ENCODE measurements around the gene CDC34.

Gene CDC34

DNA sequence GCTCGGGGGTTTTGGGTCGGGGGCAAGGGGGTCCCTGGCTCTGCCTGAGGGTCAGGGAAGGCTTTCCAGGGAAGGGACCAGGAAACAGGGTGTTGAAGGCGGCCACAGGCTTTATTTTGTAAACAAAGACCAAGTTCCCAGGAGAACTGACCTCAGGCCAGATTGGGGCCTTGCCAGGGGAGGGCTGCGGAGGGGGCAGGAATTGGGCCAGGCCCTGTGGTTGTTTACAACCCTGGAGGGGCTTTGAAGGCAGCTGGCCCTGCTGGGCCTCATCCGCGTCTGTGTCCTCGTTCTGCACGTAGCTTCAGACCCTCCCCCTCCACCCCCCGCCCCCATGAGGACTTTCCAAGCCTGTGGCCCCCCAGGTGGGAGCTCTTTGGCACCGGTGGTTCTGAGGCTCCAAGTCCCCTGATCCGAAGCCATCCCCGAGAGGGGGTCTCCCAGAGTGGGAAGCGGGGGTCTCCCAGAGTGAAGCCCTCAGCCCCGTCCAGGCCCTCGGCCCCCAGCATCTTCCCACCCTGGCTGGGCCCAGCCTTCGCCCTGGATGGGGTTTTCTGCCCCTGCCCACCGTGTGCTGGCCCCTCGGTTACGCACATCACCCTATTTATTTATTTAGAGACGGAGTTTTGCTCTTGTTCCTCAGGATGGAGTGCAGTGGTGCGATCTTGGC is 27.3 kb downstream of the CDC34 start:
- no peaks in the 10 kb centered on the region for H3F3A ChIP-seq (ENCODE audit: control insufficient read depth, insufficient read depth)
- no peaks in the 10 kb centered on the region for H3K9me2 ChIP-seq (replicated peaks; ENCODE audit: control insufficient read depth, low read length)
- H3K4me3 ChIP-seq (ENCODE audit: low read length): no peak overlapping the region
- TF ChIP-seq, protein P1, sequence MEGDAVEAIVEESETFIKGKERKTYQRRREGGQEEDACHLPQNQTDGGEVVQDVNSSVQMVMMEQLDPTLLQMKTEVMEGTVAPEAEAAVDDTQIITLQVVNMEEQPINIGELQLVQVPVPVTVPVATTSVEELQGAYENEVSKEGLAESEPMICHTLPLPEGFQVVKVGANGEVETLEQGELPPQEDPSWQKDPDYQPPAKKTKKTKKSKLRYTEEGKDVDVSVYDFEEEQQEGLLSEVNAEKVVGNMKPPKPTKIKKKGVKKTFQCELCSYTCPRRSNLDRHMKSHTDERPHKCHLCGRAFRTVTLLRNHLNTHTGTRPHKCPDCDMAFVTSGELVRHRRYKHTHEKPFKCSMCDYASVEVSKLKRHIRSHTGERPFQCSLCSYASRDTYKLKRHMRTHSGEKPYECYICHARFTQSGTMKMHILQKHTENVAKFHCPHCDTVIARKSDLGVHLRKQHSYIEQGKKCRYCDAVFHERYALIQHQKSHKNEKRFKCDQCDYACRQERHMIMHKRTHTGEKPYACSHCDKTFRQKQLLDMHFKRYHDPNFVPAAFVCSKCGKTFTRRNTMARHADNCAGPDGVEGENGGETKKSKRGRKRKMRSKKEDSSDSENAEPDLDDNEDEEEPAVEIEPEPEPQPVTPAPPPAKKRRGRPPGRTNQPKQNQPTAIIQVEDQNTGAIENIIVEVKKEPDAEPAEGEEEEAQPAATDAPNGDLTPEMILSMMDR (IDR thresholded peaks at IDR 0.05; ENCODE audit: low read depth, low read length, poor library complexity, severe bottlenecking): no peak
- TF ChIP-seq EZH2phosphoT487 (IDR thresholded peaks at IDR 0.05; ENCODE audit: borderline replicate concordance, low read length): no peak
- H3K4me1 ChIP-seq (ENCODE audit: control insufficient read depth, low read length): no peaks in the 10 kb centered on the region
- no peaks in the 10 kb centered on the region for H3K9me3 ChIP-seq (ENCODE audit: control insufficient read depth, insufficient read depth, low read length)
- H4K20me1 ChIP-seq (ENCODE audit: control insufficient read depth, insufficient read depth, low read depth, low read length): no peaks in the 10 kb centered on the region
- no peak overlapping the region for H3K27ac ChIP-seq (ENCODE audit: low read depth, low read length)
- no peaks in the 10 kb centered on the region for H3K27me3 ChIP-seq (ENCODE audit: control insufficient read depth, low read length)
- H3K36me3 ChIP-seq (ENCODE audit: control insufficient read depth, low read length): no peaks in the 10 kb centered on the region
- no peak overlapping the region for H3K4me2 ChIP-seq (ENCODE audit: low read length)
- no peaks in the 10 kb centered on the region for H3K79me2 ChIP-seq (ENCODE audit: control insufficient read depth, low read length)

DNA sequence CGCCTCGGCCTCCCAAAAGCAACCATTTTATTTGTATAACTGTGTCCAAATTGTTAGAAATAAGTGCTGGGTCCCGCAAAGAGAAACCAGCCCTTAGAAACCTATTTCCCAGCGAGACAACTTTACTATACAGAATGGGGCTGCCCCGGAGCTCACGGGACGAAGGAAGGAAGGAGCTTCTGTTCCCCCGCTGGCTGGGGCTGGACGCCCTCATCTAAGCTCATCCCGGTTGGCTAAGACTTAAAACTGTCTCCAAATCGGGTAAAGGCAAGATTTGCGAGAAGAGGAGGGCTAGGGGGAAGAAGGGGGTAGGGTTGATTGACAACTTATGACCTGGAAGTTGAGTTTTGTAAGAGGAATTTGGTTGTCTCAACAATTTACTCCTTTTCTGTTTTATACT is 28.6 kb downstream of the CDC34 start:
- Histone ChIP-seq H3K9me2 (replicated peaks; ENCODE audit: control insufficient read depth, low read length) (no peaks in the 10 kb centered on the region), H3K4me2 (ENCODE audit: low read length) (no peak overlapping the region), H3K27ac (ENCODE audit: low read depth, low read length) (no peak overlapping the region), H3K36me3 (ENCODE audit: control insufficient read depth, low read length) (no peaks in the 10 kb centered on the region), H3K4me1 (ENCODE audit: control insufficient read depth, low read length) (no peaks in the 10 kb centered on the region), H3K27me3 (ENCODE audit: control insufficient read depth, low read length) (no peaks in the 10 kb centered on the region), H3K79me2 (ENCODE audit: control insufficient read depth, low read length) (no peaks in the 10 kb centered on the region), H3F3A (ENCODE audit: control insufficient read depth, insufficient read depth) (no peaks in the 10 kb centered on the region), H3K4me3 (ENCODE audit: low read length) (no peak overlapping the region), H3K9me3 (ENCODE audit: control insufficient read depth, insufficient read depth, low read length) (no peaks in the 10 kb centered on the region), H4K20me1 (ENCODE audit: control insufficient read depth, insufficient read depth, low read depth, low read length) (no peaks in the 10 kb centered on the region)
- TF ChIP-seq EZH2phosphoT487 (IDR thresholded peaks at IDR 0.05; ENCODE audit: borderline replicate concordance, low read length): no peak
- TF ChIP-seq, protein P1 (IDR thresholded peaks at IDR 0.05; ENCODE audit: low read depth, low read length, poor library complexity, severe bottlenecking): no peak

DNA sequence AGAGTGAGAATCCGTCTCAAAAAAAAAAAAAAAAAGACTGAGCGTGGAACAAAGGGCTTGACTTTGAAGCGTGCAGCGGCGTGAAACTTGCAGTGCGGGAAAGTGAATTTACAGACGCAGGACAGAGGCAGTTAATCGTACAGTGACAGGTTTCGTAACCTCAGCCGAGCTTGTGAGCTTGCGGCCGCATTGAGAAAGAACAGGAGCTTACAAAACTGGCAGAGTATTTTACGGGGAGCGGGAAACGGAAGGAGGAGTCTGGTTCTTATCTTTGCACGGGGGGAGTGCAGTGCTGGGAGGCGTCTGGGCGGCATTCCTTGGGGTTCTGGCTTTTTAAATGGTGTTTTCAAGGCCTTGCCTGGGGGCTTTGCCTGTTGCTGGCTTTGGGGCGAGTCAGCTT is 34.8 kb downstream of the CDC34 start:
- Histone ChIP-seq H3K4me3 (ENCODE audit: low read length) (no peak overlapping the region), H4K20me1 (ENCODE audit: control insufficient read depth, insufficient read depth, low read depth, low read length) (no peaks in the 10 kb centered on the region), H3K79me2 (ENCODE audit: control insufficient read depth, low read length) (peaks cover 8% of the 10 kb centered on the region), H3K27me3 (ENCODE audit: control insufficient read depth, low read length) (no peaks in the 10 kb centered on the region), H3K9me2 (replicated peaks; ENCODE audit: control insufficient read depth, low read length) (no peaks in the 10 kb centered on the region), H3K4me1 (ENCODE audit: control insufficient read depth, low read length) (peaks cover 5% of the 10 kb centered on the region; the same call in 1 of the 2 replicates), H3F3A (ENCODE audit: control insufficient read depth, insufficient read depth) (peaks cover 8% of the 10 kb centered on the region), H3K4me2 (ENCODE audit: low read length) (no peak overlapping the region), H3K9me3 (ENCODE audit: control insufficient read depth, insufficient read depth, low read length) (no peaks in the 10 kb centered on the region), H3K27ac (ENCODE audit: low read depth, low read length) (no peak overlapping the region), H3K36me3 (ENCODE audit: control insufficient read depth, low read length) (peaks cover 7% of the 10 kb centered on the region)
- TF ChIP-seq, protein P1 (IDR thresholded peaks at IDR 0.05; ENCODE audit: low read depth, low read length, poor library complexity, severe bottlenecking): no peak
- no peak for TF ChIP-seq EZH2phosphoT487 (IDR thresholded peaks at IDR 0.05; ENCODE audit: borderline replicate concordance, low read length)
